SKM-1 (cell line): ENCODE measurements around the gene KLHL20.
"Not testable (repeated sequence)": the region's sequence is repeated elsewhere in the genome, so short reads cannot be mapped to it uniquely, and the experiment has no call there.

Experiments used
- DNase-seq: peaks from one replicate; lab custom pipeline; 2025; ENCODE audit not compliant: unreplicated experiment; lab: John Stamatoyannopoulos, UW

The KLHL20 gene

GRCh38 chr1:173714759-173715537 is at the start of gene KLHL20:
Gene KLHL20, plus strand, starts transcription at chr1:173714981. Its CDS starts 1,063 bp downstream, at chr1:173716044.
- DNase-seq, result peak; percentile 96

GRCh38 chr1:173666646-173667045 is 48.1 kb upstream of the KLHL20 start:
- DNase-seq, result no peak

GRCh38 chr1:173669491-173669941 is 45.3 kb upstream of the KLHL20 start, which contains the start of gene ANKRD45:
Gene ANKRD45, minus strand, starts transcription at chr1:173669851. Its CDS starts 10,433 bp downstream, at chr1:173659418.
- DNase-seq, result no peak

GRCh38 chr1:173674496-173674895 is 40.3 kb upstream of the KLHL20 start:
- DNase-seq, result not testable (repeated sequence)

GRCh38 chr1:173680152-173680551 is 34.6 kb upstream of the KLHL20 start:
- not testable (repeated sequence) for DNase-seq

- no peak for DNase-seq
Measured at GRCh38 chr1:173682184-173682583, 32.6 kb upstream of the KLHL20 start.

GRCh38 chr1:173683838-173684237 is 30.9 kb upstream of the KLHL20 start:
- DNase-seq, result not testable (repeated sequence)

- not testable (repeated sequence) for DNase-seq
Measured at GRCh38 chr1:173685121-173685520, 29.7 kb upstream of the KLHL20 start.

GRCh38 chr1:173688300-173688699 is 26.5 kb upstream of the KLHL20 start:
- no peak for DNase-seq

- no peak for DNase-seq
Measured at GRCh38 chr1:173693238-173693637, 21.5 kb upstream of the KLHL20 start.

GRCh38 chr1:173701299-173701698 is 13.5 kb upstream of the KLHL20 start:
- not testable (repeated sequence) for DNase-seq

GRCh38 chr1:173702736-173703135 is 12.0 kb upstream of the KLHL20 start:
- DNase-seq, result no peak

GRCh38 chr1:173705117-173705516 is 9.7 kb upstream of the KLHL20 start:
- no peak for DNase-seq

- no peak for DNase-seq
Measured at GRCh38 chr1:173708787-173709186, 6.0 kb upstream of the KLHL20 start.

GRCh38 chr1:173714441-173714758 is 381 bp upstream of the KLHL20 start:
- no peak for DNase-seq

GRCh38 chr1:173715538-173715844 is 710 bp downstream of the KLHL20 start:
- no peak for DNase-seq

- DNase-seq, result no peak
Measured at GRCh38 chr1:173717238-173717637, 2.5 kb downstream of the KLHL20 start.

- DNase-seq, result not testable (repeated sequence)
Measured at GRCh38 chr1:173731331-173731730, 16.6 kb downstream of the KLHL20 start.

- no peak for DNase-seq
Measured at GRCh38 chr1:173733912-173734311, 19.1 kb downstream of the KLHL20 start.

- not testable (repeated sequence) for DNase-seq
Measured at GRCh38 chr1:173736104-173736503, 21.3 kb downstream of the KLHL20 start.

- no peak for DNase-seq
Measured at GRCh38 chr1:173742203-173742886, 27.6 kb downstream of the KLHL20 start.

GRCh38 chr1:173744651-173745050 is 29.9 kb downstream of the KLHL20 start:
- DNase-seq, result no peak
